Inflammatory macrophage (primary cell): ENCODE data around the gene KCNH8.

Experiments
- DNase-seq, 2 donors: peaks; one replicate each; pipeline ENCODE4 v3.0.0-alpha.2; 2020 to 2022

The KCNH8 gene

DNA sequence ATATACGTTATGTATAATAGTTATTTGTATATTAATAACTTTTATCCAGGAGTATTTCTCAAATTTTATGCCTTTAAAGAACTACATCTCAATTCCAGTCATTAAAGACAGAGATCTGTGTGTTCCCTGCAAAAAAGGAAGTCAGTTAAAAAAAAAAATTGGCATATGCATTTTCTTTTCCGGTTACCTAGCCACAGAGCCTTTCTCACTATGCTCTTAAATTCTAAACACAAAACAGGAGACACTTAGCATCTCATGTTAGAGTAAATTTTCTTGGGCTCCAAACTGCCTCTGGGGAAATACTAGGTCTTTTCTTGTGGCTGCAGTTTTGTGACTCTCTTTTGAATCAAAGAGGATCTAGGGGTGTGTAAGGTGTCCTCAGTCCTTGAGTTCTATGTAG is 105.9 kb downstream of the KCNH8 start:
- no peak for DNase-seq

DNA sequence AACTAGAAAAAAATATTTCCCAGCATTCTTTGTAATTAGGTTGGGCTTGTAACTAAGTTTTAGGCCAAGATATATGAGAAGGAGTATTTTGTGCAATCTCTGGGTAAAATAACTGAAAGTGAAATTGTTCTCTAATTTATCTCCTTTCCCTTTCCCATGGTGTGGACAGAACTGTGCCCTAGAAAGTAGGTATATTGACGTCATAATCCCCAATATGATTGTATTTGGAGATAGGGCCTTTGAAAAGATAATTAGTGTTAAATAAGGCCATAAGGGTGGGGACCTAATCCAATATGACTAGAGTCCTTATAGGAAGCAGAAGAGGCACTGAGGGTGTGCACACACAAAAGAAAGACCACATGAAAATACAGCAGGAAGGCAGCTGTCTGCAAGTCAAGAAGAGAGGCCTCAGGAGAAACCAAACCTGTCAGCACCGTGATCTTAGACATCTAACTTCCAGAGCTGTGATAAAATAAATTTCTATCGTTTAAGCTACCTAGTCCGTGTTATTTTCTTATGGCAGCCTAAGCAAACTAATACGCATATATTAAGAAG is 106.6 kb downstream of the KCNH8 start:
- no peak for DNase-seq

DNA sequence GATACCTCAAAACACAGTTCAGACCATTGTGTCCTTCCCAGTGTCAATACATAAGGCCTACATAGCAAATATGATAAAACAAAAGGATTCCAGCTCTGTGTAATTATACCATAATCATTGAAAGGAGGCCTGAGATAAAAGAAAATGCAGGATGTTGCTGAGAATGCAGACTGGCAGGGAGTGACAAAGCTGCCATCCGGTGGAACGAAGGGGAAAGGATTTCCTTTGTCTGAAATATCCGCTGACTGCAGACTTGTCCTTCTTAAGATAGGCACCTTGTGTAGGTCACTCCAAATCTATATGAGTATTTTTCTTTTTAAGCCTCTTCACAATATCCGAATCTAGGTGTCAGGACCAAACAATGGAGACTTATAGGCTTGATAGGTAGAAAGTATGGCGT is 108.0 kb downstream of the KCNH8 start:
- DNase-seq = no peak

DNA sequence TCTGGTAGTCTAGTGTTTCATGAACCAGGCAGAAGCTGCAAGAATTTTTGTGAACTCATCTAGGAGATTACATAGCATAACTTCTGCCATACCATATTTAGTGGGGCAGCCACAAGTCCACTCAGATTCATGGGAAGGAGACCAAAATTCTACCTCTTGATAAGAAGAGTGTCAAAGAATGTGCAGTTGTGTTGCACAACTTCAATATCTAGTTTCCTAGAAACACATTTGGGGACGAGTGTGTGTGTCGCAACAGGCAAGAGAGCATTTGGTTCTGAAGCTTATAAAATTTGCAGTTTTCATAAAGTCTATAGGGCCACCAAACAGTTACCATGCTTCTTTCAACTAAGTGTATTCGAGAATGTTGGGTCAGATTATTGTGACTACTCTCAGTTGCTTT is 115.3 kb downstream of the KCNH8 start:
- DNase-seq = no peak

DNA sequence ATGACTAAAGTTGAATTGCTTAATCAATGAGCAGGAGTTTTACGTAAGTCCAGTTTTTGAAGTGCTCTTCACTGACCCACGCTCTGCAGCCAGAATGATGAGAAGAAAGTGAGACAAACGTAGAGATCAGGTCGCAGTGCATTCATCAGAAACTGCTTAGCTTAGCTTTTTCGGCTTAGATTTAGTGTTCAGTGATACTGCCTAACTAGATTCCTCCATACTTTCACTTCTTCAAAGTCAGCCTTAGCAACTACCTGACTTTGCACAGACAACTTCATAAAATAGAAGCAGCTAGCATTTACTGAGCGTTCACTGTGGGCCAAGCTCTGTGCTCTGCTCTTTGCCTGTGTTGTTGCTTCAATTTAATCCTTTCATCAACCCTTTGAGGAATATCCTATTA is 116.1 kb downstream of the KCNH8 start:
- no peak for DNase-seq

DNA sequence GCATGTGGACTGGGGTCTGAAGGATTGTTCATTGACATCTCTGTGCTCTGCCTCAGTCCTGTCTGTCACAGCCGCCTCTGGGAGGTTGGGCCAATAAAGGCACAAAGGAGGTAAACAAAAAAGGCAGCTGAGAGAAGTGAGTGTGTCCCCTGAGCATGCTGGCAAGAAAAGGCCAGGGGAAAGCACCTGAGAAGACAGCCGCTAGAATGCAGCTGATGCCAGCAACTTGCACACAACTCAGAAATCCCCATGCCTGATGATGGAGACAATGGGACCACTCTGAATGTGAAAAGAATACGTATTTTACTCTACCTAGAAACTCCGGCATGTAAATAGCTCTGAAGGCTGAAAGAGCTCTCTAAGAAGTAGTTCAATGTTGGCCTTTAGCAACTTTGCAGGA is 118.7 kb downstream of the KCNH8 start:
- no peak for DNase-seq

DNA sequence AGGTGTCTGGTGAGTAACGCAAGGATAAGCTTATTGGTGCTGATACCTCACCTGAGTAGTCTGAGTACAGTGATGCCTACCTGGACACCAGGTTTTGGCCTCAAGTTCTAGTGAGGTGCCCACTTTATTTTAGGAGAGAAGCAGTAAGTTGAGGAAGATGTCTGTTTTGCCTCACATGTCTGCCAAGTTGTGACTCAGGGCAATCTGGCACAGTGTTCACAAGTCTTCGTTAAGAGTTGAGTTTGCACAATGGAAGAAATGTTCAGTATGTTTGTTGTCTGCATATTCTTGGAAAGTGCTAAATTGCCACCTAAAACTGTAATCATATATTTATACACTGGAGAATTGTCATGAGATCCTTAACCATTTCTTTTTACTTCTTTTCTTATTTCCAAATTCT is 122.2 kb downstream of the KCNH8 start:
- no peak for DNase-seq

DNA sequence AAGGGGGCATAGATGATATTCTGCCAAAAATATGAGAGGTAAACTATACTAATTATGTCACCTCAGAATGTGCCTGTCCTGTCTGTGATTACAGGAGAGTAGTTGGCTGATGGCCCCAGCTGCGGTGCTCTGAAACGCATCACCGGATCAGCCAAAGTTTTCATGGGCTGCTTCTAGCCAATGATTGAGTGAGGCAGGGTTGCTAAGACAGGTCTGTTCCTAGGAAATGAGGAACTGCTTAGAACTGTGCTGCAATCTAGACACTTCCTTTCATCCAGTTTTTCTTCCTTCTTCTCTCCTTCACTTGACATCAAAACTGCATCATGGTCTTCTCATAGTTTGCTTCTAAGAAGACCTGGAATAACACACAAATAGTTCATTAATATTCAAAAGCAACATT is 124.0 kb downstream of the KCNH8 start:
- DNase-seq = no peak

DNA sequence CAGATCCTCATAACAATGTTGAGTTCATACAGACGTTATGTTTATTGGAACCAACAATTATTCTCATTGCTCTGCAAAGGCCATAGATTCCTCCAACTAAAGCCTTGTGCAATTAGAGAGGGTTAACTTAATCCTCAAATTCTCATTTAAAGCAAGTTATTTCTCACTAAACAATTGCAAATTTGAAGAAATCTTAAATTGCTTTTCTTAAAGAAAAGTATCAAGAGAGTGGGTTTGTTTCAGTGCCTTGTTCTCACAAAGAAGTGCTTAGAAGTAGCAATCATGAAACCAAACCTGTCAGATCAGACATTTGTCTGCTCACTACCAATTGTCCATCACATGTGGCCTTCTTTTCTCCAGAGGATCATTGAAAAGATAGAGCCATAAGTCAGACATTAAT is 124.8 kb downstream of the KCNH8 start:
- no peak for DNase-seq

DNA sequence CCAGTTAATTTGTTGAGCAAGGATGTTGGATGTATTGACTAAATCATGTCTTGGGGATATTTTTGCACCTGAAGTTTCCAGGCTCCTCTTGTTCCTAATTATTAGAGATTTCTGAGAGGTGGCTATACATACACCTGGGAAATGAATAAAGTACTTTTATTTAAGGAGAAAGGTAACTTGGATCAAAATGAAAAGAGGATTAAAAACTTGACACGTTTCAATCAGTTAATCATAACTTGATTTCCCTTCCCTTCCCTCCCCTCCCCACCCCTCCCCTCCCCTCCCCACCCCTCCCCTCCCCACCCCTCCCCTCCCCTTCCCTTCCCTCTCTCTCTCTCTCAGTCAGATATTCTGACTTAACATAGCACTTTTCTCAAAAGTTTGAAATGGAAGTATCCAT is 126.3 kb downstream of the KCNH8 start:
- no peak for DNase-seq

DNA sequence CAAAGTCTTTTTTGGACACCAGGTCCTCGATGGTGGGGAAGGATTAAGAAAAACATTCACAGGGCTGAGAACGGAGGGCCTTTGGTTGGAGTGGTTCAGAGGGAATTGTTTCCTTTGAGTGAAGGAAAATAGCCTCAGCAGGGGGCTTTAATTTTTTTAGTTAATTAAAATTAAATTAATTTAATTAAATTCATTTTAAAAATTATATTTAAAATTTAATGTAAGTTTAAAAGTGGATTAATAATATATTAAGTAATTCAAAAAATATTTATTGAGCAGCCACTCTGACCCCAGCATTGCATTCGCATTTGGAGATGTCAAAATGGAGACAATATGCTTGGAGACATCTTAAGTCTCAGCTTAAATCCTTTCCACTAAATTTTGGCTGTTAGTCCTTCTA is 136.7 kb downstream of the KCNH8 start:
- DNase-seq = no peak

DNA sequence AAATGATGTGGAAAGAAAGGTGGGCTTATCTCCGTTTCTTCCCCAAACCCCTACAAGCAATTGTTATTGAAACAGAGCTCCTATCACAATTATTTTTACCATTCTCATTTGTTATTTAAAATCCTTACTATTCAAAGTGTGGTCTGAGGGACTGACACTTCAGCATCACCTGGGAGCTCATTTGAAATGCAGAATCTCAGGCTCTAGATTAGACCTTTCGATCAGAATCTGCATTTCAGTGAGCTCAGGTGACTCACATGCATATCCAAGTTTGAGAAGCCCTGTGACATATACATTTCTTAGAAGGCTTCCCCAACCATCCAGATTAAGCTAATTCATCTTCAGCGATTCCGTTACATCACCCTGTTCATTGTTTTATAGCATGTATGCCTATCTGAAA is 145.0 kb downstream of the KCNH8 start:
- DNase-seq = no peak

DNA sequence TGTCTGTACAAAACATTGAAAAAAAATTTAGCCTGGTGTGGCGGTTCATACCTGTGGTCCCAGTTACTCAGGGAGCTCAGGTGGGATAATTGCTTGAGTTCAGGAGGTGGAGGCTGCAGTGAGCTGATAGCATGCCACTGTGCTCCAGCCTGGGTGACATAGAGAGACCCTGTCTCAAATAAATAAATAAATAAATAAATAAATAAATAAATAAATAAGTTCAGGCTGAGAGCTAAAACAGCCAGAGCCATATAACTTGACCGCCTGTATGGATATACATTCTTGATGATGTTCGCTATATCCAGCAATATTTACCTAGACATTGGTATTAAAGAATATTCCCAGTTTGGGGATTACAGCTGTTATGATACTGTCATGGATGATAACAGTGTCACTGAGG is 146.9 kb downstream of the KCNH8 start:
- no peak for DNase-seq

DNA sequence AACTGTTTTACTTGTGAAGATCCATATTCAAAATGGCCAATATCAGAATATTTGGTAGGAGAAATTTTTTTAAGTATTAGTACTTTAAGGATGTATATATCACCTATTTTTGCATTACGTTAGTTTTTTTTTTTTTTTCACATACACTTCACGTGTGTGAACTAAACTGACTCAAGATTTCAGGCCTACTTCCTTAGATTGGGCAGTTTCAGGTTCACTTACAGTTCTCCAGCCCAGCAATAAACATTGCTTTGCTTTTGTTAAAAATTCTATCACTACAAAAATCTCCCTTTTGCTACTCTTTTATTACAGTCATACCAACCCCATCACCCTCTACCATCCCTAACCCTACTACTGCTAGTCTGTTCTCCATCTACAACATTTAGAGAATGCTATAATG is 183.6 kb downstream of the KCNH8 start:
- DNase-seq = no peak

DNA sequence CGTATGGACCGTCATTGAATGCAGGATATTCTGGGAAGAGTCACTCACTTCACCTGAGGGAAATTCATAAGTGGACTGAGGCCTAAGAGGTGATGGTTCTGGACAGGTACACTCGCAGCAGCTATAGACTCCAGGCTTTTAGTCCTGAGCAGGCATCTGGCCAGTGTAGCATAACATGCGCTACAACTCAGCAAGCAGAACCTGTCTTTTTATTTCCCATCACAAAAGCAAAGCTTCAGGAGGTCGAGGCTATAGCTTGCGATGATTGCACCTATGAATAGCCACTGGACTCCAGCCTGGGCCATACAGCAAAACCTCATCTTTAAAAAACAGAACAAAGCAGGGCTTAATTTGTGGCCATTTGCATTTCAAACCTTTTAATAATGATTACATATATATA is 185.8 kb downstream of the KCNH8 start:
- DNase-seq = no peak

DNA sequence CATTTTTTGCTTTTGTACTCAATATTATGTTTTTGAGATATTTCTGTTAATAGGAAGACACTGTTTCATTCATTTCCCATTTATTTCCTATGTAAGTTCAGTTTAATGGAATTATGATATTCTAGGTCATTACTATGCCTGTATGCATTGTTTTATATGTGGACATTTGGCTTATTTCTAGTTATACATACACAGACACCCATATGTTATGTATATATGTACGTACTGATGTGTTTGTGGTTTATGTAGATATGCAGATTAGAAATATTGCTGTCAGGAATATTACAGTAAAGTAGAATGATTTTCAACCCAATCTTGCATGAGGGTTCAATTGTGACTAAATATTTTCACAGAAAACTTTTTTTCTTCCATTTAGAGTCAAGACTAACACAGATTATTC is 190.5 kb downstream of the KCNH8 start:
- no peak for DNase-seq

DNA sequence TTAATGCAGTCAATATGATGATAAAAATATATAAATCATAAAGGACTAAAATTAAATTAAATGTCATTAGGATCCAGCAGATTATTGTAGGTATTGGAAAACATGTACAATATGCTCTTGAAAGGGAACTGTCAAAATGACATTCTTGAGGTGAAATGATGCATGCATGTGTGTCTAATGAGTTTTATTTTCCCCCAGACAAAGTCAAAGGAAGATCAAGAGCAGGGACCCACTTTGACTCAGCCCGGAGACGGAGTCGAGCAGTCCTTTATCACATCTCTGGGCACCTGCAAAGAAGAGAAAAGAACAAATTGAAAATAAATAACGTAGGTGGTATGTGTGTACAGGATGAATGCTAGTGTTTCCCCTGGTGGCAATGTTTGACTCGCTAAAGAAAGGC is 194.1 kb downstream of the KCNH8 start:
- DNase-seq = no peak

DNA sequence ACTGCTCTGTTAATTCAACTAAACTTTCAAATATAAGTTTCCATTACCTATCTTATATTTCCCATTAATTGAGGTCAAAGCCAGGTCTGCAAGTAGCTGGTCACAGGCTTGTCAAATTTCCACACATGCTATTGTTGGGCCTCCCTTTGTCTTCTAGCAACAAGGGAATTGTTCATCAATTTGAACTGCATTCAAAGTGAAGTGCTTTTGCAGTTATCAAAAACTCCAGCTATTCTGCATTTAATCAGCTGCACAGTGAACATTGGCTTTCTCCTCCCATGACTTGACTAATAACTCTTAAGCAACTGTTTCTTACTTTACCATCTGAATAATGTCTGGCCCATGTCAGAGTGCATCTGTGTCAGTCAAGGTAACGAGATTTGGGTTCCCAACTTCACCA is 198.4 kb downstream of the KCNH8 start:
- no peak for DNase-seq

DNA sequence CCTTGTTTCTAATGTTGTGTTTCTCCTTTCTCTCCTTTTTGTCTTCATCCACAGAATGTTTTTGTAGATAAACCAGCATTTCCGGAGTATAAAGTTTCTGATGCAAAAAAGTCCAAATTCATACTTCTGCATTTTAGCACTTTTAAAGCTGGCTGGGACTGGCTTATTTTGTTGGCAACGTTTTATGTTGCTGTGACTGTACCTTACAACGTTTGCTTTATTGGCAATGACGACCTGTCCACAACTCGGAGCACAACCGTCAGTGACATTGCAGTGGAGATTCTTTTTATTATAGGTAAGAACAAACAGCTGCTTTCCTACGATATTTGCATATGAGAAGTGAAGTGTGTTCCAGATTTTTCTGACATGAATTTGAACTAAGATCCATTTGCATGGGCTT is 199.4 kb downstream of the KCNH8 start:
- no peak for DNase-seq

DNA sequence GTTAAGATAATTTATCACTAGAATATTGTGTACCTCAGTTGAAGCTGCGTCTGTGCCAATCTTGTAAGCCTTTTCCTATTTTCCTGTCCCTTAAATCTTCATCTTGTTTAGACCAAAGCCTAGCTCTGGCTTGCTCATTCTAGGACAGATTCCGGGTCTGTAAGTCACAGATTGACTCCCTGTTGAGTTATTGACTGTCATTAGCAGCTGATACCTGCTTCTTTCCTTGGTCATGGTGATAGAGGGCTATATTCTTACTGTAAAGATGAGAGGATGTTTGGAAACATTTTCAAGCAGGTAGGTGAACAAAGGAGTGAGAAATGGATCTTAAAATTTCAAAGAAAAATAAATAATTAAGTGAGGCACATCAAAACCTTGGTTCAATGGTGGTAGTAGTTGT is 200.2 kb downstream of the KCNH8 start:
- DNase-seq = no peak

DNA sequence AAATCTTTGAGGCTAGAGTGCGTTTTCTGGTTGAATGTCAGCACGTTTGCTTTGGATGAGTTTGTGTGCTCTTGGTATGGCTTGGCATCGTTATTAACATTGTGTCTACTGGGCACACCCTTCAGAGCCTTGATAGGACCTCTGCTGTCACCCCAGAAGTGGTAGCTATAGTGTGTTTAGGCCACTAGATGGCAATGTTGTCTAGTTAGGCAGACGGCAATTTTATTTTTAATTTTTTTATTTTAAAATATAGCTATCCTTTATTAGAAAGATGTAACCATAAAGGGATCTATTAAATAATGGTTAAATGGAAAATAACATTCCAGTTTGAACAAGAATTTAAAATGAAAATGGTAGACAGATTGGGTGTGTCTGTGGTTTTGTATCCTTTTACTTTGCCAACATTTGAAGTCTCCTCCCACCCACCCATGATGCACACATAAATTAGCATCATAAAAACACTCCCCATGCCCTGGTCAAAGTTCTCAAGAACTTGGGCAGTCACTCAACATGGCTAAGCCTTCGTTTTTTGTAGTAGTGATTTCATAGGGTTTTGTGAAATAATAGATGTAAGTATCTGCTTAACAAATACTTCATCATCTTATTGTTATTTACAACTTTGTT is 200.7 kb downstream of the KCNH8 start:
- peak; percentile 18 to 40 for DNase-seq

DNA sequence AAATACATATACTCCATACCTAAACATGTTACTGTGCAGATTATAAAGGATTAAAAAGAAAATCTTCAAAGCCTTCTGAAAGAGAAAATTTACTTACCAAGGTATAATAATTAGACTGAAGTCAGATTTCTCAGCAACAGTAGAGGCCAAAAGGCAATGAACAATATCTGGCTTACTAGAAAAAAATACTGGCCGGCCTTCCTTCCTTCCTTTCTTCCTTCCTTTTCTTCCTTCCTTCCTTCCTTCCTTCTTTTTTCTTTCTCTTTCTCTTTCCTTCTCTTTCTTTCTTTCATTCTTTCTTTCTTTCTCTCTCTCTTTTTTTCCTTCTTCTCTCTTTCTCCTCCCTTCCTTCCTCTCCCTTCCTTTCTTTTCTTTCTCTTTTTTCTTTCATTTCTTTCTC is 209.6 kb downstream of the KCNH8 start:
- no peak for DNase-seq

DNA sequence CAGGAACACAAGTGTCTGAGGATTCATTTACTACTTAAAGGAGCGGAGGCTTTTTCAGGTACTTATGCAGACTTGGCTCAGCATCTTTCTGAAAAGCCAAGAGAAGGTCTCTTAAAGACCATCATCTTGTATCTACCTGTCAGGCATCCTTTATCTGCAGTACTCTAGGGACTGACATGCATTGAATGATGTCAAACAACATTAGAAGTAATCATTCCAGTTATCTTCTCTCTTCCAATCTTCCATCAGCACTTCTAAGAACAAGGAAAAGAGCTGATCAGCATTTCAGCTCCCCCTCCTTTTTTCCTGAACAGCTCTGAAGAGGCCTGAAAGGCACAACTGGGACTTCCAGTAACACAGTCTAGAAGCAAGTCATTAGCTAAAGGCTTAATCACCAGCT is 214.8 kb downstream of the KCNH8 start:
- DNase-seq = no peak

DNA sequence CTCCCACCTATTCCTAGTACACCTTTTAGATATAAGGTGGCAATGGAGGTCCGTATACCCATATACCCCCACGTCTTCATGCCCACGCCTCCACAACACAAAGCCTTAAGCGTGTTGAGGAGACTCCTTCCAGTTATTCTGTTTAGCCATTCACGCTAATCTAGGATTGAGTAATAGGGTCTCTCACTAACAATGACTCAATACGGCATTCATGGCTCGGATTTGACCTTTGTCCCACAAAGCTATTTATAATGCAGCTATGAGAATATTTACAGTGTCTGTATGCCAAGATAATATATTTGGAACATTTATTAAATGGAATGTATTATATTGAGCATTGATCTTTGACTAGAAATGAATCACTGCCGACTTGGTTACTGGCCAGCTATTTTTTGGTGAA is 215.8 kb downstream of the KCNH8 start:
- no peak for DNase-seq

DNA sequence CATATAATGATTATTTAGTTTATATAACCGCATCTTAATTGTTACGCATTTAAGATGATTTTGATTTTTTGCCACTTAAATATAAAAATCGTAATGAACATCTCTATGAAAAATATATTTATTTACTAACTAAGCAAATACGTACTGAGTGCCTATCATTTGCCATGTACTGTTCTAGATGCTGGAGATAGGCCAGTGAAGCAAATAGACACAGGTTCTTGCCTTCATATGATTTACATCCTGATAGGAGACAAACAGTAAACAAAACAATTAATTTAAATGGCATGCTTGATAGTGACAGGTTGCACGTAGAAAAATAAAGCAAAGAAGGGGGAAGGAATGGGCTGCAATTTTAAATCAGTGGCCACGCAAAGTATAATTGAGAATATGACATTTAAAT is 217.2 kb downstream of the KCNH8 start:
- DNase-seq = no peak
